DMS114 treated with DMSO at 0.1 percent for 48 hours (cell line): ENCODE data around the gene MORN5.
A peak's percentile ranks its signal among the peaks of the same experiment; 100 is the strongest.
"Not testable (repeated sequence)": the region's sequence is repeated elsewhere in the genome, so short reads cannot be mapped to it uniquely, and the experiment has no call there.

Source experiments
- DNase-seq: peaks from one replicate; lab custom pipeline; 2025; ENCODE audit not compliant: unreplicated experiment; lab: John Stamatoyannopoulos, UW

MORN5 gene

GRCh38 chr9:122159026-122159924 is at the start of gene MORN5, which contains the start of gene NDUFA8:
TSS of gene MORN5 (plus strand) at chr9:122159908. CDS start at chr9:122159973, 65 bp downstream.
TSS of gene NDUFA8 (minus strand) at chr9:122159779. CDS start at chr9:122159677, 102 bp downstream.
- DNase-seq, result peak; percentile 90

DNA sequence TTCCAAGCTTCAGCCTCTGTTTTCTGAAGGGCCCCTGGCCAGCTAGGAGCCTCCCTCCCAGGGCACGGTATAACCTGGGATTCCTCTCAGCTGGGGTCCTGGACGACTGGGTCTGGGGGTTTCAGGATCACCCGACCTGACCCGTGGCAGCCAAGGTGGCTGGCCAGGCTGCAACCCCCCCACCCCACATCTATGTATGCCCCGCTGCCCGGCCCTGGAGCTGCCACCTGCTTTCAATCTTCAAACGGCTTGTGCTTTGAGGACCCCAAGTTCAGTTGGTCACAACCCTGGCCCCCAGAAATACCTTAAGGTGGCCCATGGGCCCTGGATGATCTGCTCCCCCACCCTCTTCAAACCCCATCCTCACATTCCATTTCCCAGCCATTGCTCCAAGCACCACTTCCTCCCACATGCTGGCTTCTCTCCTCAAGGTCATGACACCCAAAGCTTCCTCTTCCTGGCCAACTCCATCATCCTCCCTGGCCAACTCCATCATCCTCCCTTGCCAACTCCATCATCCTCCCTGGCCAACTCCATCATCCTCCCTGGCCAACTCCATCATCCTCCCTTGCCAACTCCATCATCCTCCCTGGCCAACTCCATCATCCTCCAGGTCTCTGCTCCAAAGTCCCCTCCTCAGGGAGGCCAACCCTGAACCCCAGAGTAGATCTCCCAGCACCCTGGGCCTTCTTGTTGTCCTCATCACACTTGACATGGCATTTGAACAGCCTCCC is 49.4 kb upstream of the MORN5 start:
- no peak for DNase-seq

DNA sequence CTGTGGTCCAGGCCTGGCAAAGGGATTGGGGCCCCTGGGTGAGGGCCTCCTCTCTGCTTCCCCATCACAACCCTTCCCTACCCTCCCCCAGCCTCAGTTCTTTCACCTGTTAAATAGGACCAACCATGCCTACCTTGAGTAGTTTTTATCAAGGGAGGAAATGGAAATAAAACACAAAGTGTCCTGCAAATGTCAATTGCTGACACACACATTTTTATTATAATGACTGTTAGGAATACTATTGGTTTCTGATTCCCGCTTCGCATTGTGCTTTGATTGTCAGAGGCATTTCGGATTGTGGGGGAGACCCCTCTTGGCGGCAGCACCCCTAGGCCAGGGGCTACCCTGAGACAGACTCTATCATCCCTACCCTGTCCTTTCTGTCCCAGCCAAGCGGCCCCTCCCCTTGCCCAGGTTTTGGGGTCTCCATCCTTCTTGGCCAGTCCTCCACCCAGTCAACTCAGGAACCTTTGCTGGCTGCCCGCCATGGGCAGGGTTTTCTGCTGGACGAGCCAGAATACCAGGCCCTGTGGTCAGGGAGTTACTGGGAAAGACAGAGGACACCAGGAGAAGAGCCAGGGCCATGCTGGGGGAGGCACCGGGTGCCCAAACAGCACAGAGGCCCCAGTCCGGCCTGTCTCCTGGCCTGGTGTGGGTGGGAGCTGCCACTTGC is 48.2 kb upstream of the MORN5 start:
- DNase-seq, result no peak

GRCh38 chr9:122112238-122112637 is 47.5 kb upstream of the MORN5 start:
- DNase-seq, result no peak

DNA sequence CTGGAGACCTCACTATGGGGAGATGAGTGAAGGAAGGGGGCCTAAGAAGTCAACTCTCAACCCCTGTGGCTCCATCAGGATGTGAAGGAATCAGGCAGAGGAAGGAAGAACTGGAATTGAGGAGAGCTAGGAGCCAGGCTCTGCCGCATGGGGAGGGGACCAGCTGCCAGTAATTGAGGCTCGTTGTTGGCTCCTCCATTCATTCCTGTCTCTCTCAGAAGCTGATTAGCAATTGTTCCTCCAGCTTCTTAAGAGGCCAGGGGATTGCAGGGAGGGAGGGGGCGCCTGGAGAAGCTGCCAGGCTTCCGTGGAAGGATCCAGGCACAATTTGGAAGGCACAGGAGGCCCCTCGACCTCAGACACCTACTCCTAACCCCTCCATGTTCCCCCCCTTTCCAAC is 46.1 kb upstream of the MORN5 start:
- no peak for DNase-seq

GRCh38 chr9:122115176-122116035 is 44.3 kb upstream of the MORN5 start:
- no peak for DNase-seq

GRCh38 chr9:122116040-122116439 is 43.7 kb upstream of the MORN5 start:
- no peak for DNase-seq

DNA sequence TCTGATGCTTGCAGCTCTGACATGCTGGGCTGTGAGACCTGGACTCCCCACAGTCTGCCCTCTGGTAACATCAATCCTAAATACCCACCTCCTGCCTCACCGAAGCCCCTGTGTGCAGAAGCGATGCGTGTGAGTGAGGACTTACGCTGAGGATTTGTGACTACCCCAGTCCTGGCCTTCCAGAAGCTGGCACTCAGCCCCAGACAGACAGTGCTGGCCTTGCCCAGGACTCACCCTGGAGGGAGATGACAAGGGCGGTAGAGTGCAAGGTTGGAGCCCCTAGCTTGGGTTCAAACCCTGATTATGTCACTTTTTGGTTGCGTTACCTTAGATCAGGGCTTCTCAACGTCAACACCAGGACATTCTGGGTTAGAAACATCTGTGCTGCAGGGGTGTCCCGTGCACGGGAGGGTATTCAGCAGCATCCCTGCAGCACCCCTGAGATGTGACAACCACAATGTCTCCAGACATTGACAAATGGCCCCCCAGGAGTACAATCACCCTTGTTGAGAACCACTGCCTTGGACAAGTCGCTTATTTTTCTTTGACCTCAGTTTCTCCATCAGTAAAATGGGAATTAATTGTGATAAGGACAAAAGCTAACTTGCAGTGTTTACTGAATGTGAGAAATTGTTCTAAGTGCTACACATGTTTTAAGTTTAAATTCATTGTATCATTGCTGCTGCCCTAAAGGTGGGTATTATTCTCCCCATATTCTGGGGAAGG is 43.1 kb upstream of the MORN5 start:
- DNase-seq, result no peak

DNA sequence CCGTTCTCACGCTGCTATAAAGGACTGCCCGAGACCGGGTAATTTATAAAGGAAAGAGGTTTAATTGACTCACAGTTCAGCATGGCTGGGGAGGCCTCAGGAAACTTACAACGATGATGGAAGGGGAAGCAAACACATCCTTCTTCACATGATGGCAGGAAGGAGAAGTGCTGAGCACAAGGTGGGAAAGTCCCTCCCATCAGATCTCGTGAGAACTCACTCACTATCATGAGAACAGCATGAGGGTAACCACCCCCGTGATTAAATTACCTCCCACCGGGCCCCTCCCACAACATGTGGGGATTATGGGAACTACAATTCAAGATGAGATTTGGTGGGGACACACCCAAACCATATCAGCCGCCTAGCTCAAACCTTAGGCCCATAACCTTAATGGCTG is 42.5 kb upstream of the MORN5 start:
- not testable (repeated sequence) for DNase-seq

- no peak for DNase-seq
Measured at GRCh38 chr9:122118343-122119165, 41.2 kb upstream of the MORN5 start.

- no peak for DNase-seq
Measured at GRCh38 chr9:122119166-122119521, 40.6 kb upstream of the MORN5 start.

GRCh38 chr9:122119721-122120120 is 40.0 kb upstream of the MORN5 start:
- no peak for DNase-seq

DNA sequence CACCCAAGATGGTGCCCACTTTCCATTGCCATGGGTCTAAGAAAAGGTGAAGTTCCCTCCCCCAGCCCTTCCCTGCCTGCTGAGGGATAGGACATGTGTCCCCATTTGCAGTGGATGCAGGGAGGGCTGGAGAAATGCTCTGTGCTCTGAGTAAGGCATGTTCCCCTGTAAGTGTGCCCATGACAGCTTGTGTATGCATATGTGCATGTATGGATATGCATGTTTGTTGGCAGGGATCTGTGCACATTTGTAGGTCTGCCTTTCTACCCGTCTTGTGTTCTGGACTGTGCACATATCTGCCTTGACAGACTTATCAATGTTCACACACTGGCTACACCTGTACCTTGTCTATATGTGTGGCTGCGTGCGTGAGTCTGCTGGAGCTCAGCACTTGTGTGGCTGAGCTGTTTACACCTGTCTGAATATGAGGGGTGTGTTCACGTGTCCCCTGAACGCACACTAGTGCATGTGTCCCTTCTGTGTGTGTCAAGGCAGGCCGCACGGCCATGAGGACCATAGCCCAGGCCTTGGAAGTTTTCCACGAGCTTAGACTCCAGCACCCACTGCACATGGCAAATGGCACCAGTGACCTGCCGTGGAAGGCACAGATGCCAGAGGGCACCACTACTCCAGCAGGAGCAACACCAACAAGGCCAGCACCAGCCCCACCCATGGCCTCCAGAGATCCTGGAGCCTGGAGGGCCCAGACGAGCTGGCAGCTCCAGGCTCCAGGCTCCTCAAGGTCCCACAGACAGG is 39.2 kb upstream of the MORN5 start:
- DNase-seq, result no peak

GRCh38 chr9:122121391-122121790 is 38.3 kb upstream of the MORN5 start:
- no peak for DNase-seq

DNA sequence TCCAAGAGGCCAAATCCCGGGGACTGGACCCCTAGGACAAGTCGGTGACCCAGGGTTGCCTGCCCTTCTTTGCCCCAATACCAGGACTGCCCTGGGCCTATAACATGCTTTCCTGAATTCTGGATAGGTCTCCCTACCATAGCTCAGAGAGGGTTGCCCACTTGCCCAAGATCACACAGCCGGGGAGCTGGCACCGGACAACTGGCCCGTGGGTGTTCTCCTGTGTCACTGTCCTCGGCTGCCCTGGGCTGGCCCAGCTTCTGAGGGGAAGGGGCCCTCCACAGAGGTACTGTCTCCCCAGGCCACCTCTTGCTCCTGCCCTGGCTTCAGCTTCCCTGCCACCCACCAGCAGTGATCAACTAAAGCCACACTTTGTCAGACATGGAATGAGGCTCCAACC is 37.8 kb upstream of the MORN5 start:
- no peak for DNase-seq

GRCh38 chr9:122122468-122122867 is 37.2 kb upstream of the MORN5 start:
- no peak for DNase-seq

- DNase-seq, result peak; percentile 7
Measured at GRCh38 chr9:122122903-122123632, 36.6 kb upstream of the MORN5 start.

GRCh38 chr9:122124048-122124447 is 35.7 kb upstream of the MORN5 start:
- no peak for DNase-seq
